IPS-18a (cell line): ENCODE measurements around the gene SMIM38.

Experiments used
- H3K27ac ChIP-seq: one replicate; pipeline ENCODE4 v1.5.1; 2013; ENCODE audit warnings: low read length
- H3K27me3 ChIP-seq: one replicate; pipeline ENCODE4 v1.6.1; 2013; ENCODE audit warnings: mild to moderate bottlenecking, low read length; ENCODE audit not compliant: control insufficient read depth, insufficient read depth
- H3K36me3 ChIP-seq: one replicate; pipeline ENCODE4 v1.6.1; 2013; ENCODE audit warnings: low read depth, low read length; ENCODE audit not compliant: control insufficient read depth
- H3K4me1 ChIP-seq: one replicate; pipeline ENCODE4 v1.6.1; 2013; ENCODE audit warnings: low read depth, low read length; ENCODE audit not compliant: control insufficient read depth
- H3K4me3 ChIP-seq: one replicate; pipeline ENCODE4 v1.5.1; 2013; ENCODE audit warnings: low read length
- H3K9ac ChIP-seq: one replicate; pipeline ENCODE4 v1.6.1; 2013; ENCODE audit warnings: mild to moderate bottlenecking, low read length, moderate library complexity
- H3K9me3 ChIP-seq: one replicate; pipeline ENCODE4 v1.6.1; 2013; ENCODE audit warnings: low read depth, low read length; ENCODE audit not compliant: control insufficient read depth

Gene SMIM38

GRCh38 chr11:69155302-69156234, at the start of gene SMIM38:
Gene SMIM38, plus strand, starts transcription at chr11:69155935. Its CDS starts 1,912 bp downstream, at chr11:69157847.
- Histone ChIP-seq H3K27ac (no peak within 1 kb of the TSS), H3K9me3 (no peaks in the 10 kb centered on the region)

GRCh38 chr11:69106031-69106811, 49.5 kb upstream of the SMIM38 start:
- H3K9me3 ChIP-seq = no peaks in the 10 kb centered on the region
- H3K36me3 ChIP-seq = no peaks in the 10 kb centered on the region
- no peaks in the 10 kb centered on the region for H3K4me1 ChIP-seq
- H3K4me3 ChIP-seq = no peak overlapping the region
- H3K27ac ChIP-seq = no peak overlapping the region
- no peak overlapping the region for H3K9ac ChIP-seq
- H3K27me3 ChIP-seq = no peaks in the 10 kb centered on the region

More at GRCh38 chr11:69155302-69156234, at the start of gene SMIM38:
- peaks cover 19% of the 10 kb centered on the region for H3K4me1 ChIP-seq
- H3K9ac ChIP-seq = no peak within 1 kb of the TSS
- H3K27me3 ChIP-seq = no peaks in the 10 kb centered on the region
- H3K36me3 ChIP-seq = no peaks in the 10 kb centered on the region
- H3K4me3 ChIP-seq = no peak within 1 kb of the TSS

- no peaks in the 10 kb centered on the region for H3K27me3 ChIP-seq
- H3K9ac ChIP-seq = no peak overlapping the region
- no peaks in the 10 kb centered on the region for H3K9me3 ChIP-seq
Measured at GRCh38 chr11:69107413-69107812, 48.3 kb upstream of the SMIM38 start.

DNA sequence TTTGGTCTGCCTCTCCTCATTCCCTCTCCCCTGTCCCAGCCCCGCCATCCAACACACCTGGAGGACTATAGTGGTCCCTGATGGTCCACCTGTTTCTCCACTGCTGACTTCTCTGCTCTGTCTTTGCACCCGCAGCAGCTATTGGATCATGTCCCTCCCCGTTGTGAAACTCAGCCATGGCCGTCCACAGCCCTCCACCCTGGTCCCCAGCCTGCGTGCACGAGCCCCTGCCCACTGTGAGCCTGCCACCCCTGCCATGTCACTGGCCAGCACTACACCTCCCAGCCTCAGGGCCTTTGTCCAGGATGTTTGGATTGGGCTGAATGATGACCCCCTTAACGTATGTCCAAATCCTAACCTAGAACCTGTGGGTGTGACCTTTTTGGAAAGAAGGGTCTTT, 47.7 kb upstream of the SMIM38 start:
- Histone ChIP-seq H3K27ac (no peak overlapping the region), H3K9ac (no peak overlapping the region), H3K36me3 (no peaks in the 10 kb centered on the region), H3K4me3 (no peak overlapping the region), H3K27me3 (no peaks in the 10 kb centered on the region), H3K4me1 (no peaks in the 10 kb centered on the region), H3K9me3 (no peaks in the 10 kb centered on the region)

More at GRCh38 chr11:69107413-69107812, 48.3 kb upstream of the SMIM38 start:
- Histone ChIP-seq H3K4me3 (no peak overlapping the region), H3K36me3 (no peaks in the 10 kb centered on the region), H3K27ac (no peak overlapping the region), H3K4me1 (no peaks in the 10 kb centered on the region)

DNA sequence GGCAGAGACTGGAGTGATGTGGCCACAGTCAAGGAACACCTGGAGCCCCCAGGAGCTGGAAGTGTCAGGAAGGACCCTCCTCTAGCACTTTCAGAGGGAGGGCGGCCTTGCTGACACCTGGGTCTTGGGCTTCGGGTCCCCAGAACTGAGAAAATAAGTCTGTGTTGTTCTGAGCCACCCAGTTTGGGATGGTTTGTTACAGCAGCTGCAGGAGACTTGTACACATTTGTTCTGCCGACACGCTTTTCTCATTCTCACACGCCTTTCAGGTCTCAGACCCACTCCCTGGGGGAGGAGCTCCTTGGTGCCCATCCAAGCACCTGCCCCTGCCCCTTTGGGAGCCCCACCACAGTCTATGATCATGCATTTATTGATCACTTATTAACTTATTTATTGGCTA, 47.2 kb upstream of the SMIM38 start:
- Histone ChIP-seq H3K9me3 (no peaks in the 10 kb centered on the region), H3K36me3 (no peaks in the 10 kb centered on the region), H3K4me1 (no peaks in the 10 kb centered on the region), H3K27me3 (no peaks in the 10 kb centered on the region), H3K27ac (no peak overlapping the region), H3K4me3 (no peak overlapping the region), H3K9ac (no peak overlapping the region)

- no peak overlapping the region for H3K27ac ChIP-seq
- no peaks in the 10 kb centered on the region for H3K27me3 ChIP-seq
- H3K36me3 ChIP-seq = no peaks in the 10 kb centered on the region
- H3K4me1 ChIP-seq = no peaks in the 10 kb centered on the region
- no peak overlapping the region for H3K9ac ChIP-seq
- no peak overlapping the region for H3K4me3 ChIP-seq
- no peaks in the 10 kb centered on the region for H3K9me3 ChIP-seq
Measured at GRCh38 chr11:69109101-69109500, 46.6 kb upstream of the SMIM38 start.

- H3K4me3 ChIP-seq = no peak overlapping the region
- H3K36me3 ChIP-seq = no peaks in the 10 kb centered on the region
- no peak overlapping the region for H3K27ac ChIP-seq
- no peaks in the 10 kb centered on the region for H3K9me3 ChIP-seq
- H3K9ac ChIP-seq = no peak overlapping the region
- H3K4me1 ChIP-seq = no peaks in the 10 kb centered on the region
- no peaks in the 10 kb centered on the region for H3K27me3 ChIP-seq
Measured at GRCh38 chr11:69110451-69110850, 45.3 kb upstream of the SMIM38 start.

DNA sequence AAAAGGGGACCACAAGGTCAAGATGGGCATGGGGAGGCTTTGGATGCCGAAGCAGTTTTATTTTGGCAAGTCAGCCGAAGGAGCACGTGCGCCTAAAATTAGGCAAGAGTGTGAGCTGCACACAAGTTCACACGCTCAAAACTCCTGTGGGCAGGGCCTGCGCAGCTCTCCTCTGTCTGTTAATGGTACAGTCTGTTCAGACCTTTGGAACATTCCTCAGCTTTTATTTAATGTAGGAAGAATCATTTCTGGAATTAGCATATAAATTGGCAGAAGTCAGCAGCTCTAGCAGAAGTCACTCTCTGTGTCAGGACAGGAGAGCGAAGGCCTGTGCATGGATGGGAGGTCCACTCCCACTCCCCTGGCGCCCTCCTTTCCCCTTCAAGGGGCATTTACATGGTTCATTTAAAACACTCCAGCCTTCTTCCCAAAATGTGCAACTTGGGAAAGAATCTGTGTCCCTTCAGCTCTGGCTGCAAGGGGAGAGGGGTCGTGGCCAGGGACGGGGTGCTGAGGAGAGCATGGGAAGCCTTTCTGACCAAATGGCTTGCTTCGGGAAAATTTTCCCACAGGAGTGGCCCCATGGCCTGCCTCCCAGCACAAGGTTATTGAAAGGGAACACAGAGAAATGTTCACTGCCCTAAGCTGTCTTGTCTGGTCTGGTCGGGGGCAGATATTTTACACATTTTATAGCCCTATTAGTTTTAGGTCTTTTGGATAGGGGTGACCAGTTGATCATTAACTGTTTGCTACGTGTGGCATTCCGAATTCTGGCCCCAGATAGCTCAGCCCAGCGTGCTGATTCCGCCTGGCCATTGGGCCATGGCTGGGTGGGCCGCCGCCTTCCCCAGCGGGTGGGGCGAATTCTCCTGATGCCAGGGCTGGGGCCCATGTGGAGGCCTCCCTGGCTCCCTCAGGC, 43.9 kb upstream of the SMIM38 start:
- Histone ChIP-seq H3K27ac (no peak overlapping the region), H3K36me3 (no peaks in the 10 kb centered on the region), H3K27me3 (no peaks in the 10 kb centered on the region), H3K4me3 (no peak overlapping the region), H3K9ac (no peak overlapping the region), H3K9me3 (no peaks in the 10 kb centered on the region), H3K4me1 (no peaks in the 10 kb centered on the region)

- Histone ChIP-seq H3K4me3 (no peak overlapping the region), H3K36me3 (no peaks in the 10 kb centered on the region), H3K27me3 (no peaks in the 10 kb centered on the region), H3K27ac (no peak overlapping the region), H3K9me3 (no peaks in the 10 kb centered on the region), H3K9ac (no peak overlapping the region), H3K4me1 (no peaks in the 10 kb centered on the region)
Measured at GRCh38 chr11:69113226-69113625, 42.5 kb upstream of the SMIM38 start.

- no peaks in the 10 kb centered on the region for H3K27me3 ChIP-seq
- H3K27ac ChIP-seq = no peak overlapping the region
- no peaks in the 10 kb centered on the region for H3K9me3 ChIP-seq
- no peaks in the 10 kb centered on the region for H3K4me1 ChIP-seq
- no peak overlapping the region for H3K4me3 ChIP-seq
- no peak overlapping the region for H3K9ac ChIP-seq
- H3K36me3 ChIP-seq = no peaks in the 10 kb centered on the region
Measured at GRCh38 chr11:69113646-69114340, 41.9 kb upstream of the SMIM38 start.
